Keratinocyte (primary cell): ENCODE measurements around the gene GPR153. TPM values are rescaled to one million over a fixed set of nuclear protein-coding genes. Genes with fewer than 3 reads are reported as not detected.

Source experiments
- DNase-seq: peaks from one replicate; pipeline ENCODE4 v3.0.0-alpha.2; 2011; ENCODE audit warnings: low read depth, missing footprints, low spot score
- FAIRE-seq: peaks from 2 replicates; lab custom pipeline; 2011; peaks lifted over from hg19 to GRCh38; lab: Jason Lieb, UNC
- H2AFZ ChIP-seq: 2 replicates; pipeline ENCODE4 v1.6.0; 2012; ENCODE audit warnings: low read length, control low read depth, inconsistent platforms; ENCODE audit not compliant: control insufficient read depth
- H3K27ac ChIP-seq: 2 replicates; pipeline ENCODE4 v1.5.1; 2011; ENCODE audit warnings: low read length; ENCODE audit not compliant: control insufficient read depth, insufficient read depth
- H3K27me3 ChIP-seq: 3 replicates; pipeline ENCODE4 v1.6.0; 2011; ENCODE audit warnings: low read length; ENCODE audit not compliant: control insufficient read depth, insufficient read depth; ENCODE audit errors: extremely low read depth
- H3K36me3 ChIP-seq, 2 experiments: 2 replicates in 1 of 2; 3 replicates in 1 of 2; pipeline ENCODE4 v1.5.1; 2011; ENCODE audit warnings: low read length in 2 of 2, mild to moderate bottlenecking in 1 of 2; ENCODE audit not compliant: control insufficient read depth in 2 of 2, insufficient read depth in 2 of 2; ENCODE audit errors: extremely low read depth in 1 of 2
- H3K4me1 ChIP-seq: 3 replicates; pipeline ENCODE4 v1.5.1; 2011; ENCODE audit warnings: low read length; ENCODE audit not compliant: control insufficient read depth, insufficient read depth; ENCODE audit errors: extremely low read depth
- H3K4me2 ChIP-seq: 3 replicates; pipeline ENCODE4 v1.6.0; 2011; ENCODE audit warnings: low read depth, low read length; ENCODE audit not compliant: control insufficient read depth, insufficient read depth; ENCODE audit errors: extremely low read depth
- H3K4me3 ChIP-seq, 3 experiments: fragments of 200-600 bp in 1 of 3; sonication (generic) in 1 of 3; 2 replicates in 2 of 3; 3 replicates in 1 of 3; pipeline ENCODE4 v1.5.1; 2011 to 2016; ENCODE audit warnings: low read length in 3 of 3, mild to moderate bottlenecking in 3 of 3, control low read depth in 2 of 3, inconsistent platforms in 1 of 3, low read depth in 1 of 3, mixed read lengths in 1 of 3, mixed run types in 1 of 3, moderate library complexity in 1 of 3; ENCODE audit not compliant: control insufficient read depth in 2 of 3, insufficient read depth in 2 of 3; ENCODE audit errors: extremely low read depth in 1 of 3
- H3K79me2 ChIP-seq: 2 replicates; pipeline ENCODE4 v1.6.0; 2012; ENCODE audit warnings: low read length; ENCODE audit not compliant: control insufficient read depth, insufficient read depth
- H3K9ac ChIP-seq: 3 replicates; pipeline ENCODE4 v1.6.0; 2011; ENCODE audit warnings: low read length; ENCODE audit not compliant: control insufficient read depth, insufficient read depth; ENCODE audit errors: extremely low read depth
- H3K9me1 ChIP-seq: 3 replicates; pipeline ENCODE4 v1.6.0; 2011; ENCODE audit warnings: low read length; ENCODE audit not compliant: control insufficient read depth, insufficient read depth; ENCODE audit errors: extremely low read depth
- H3K9me3 ChIP-seq: 2 replicates; pipeline ENCODE4 v1.5.1; 2012; ENCODE audit warnings: low read depth, low read length; ENCODE audit not compliant: control insufficient read depth
- H4K20me1 ChIP-seq: 3 replicates; pipeline ENCODE4 v1.6.0; 2011; ENCODE audit warnings: low read length; ENCODE audit not compliant: control insufficient read depth, insufficient read depth; ENCODE audit errors: extremely low read depth
- CTCF ChIP-seq, 3 experiments: IDR thresholded peaks in 1 of 3; conservative IDR thresholded peaks in 1 of 3; optimal IDR thresholded peaks in 1 of 3; 2 replicates in 2 of 3; 3 replicates in 1 of 3; pipeline versions ENCODE3 to v1.5.1; 2011; ENCODE audit warnings: low read length in 3 of 3, mild to moderate bottlenecking in 3 of 3, moderate library complexity in 2 of 3, control low read depth in 1 of 3, inconsistent platforms in 1 of 3; ENCODE audit not compliant: insufficient read depth in 2 of 3; ENCODE audit errors: extremely low read depth in 1 of 3
- EZH2 ChIP-seq: IDR thresholded peaks from one replicate; pipeline ENCODE4 v1.6.1; 2012; ENCODE audit warnings: inconsistent platforms, mild to moderate bottlenecking, low read length, moderate library complexity
- dilution Hi-C: fragments of 300-500 bp; cut with MboI; formaldehyde crosslinking; loops from one replicate; pipeline ENCODE4 v1.7.0; 2020; ENCODE audit warnings: low sequenced_read_pairs; ENCODE audit not compliant: extremely low pct_ligation_motif_present
- polyA plus RNA-seq, 5 experiments: library from polyadenylated mRNA; depleted of rRNA in 3 of 5; stranded (reverse) in 3 of 5; stranded (forward) in 1 of 5; unstranded in 1 of 5; fragments of >200 nt; gene quantifications; 1 replicate in 1 of 5; 2 replicates in 3 of 5; 3 replicates in 1 of 5; pipeline versions ENCODE4 v1.2.1 to v1.2.3, GENCODE V29; 2011 to 2012; ENCODE audit warnings: missing spikeins in 2 of 5, low read depth in 1 of 5, low replicate concordance in 1 of 5

GPR153 gene
- polyA plus RNA-seq, 1 donor (not counting 4 experiments of a cell fraction or from before 2014, with no cell fraction given) = 7.2 TPM

DNA sequence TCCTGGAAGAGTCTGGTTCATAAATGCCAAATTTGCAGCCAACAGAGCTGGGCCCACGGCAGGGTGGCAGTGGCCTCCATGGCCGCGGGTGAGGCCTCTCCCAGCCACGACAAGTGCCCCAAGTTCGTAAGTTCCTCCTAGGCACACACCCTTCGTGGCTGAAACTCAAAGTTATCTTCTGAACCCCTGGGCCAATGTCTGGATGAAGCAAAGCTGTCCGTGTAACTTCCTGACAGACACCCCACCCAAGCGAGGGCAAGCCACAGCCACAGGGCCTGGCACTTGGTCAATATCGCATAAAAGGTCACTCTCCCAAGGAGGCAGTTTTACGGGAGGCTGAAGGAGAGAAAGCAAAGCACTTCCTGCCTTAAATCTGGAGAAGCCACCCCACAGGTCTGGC lies 27.8 kb upstream of the GPR153 start:
- no peak for FAIRE-seq
- Histone ChIP-seq H3K9me1 (no peaks in the 10 kb centered on the region), H3K9me3 (no peaks in the 10 kb centered on the region), H4K20me1 (no peaks in the 10 kb centered on the region), H3K4me3 (no peak overlapping the region), H3K4me1 (no peaks in the 10 kb centered on the region), H3K9ac (no peak overlapping the region), H3K27me3 (no peaks in the 10 kb centered on the region), H3K4me2 (no peak overlapping the region), H3K36me3 (peaks cover 21 to 41% of the 10 kb centered on the region in 2 experiments), H3K79me2 (no peaks in the 10 kb centered on the region), H3K27ac (no peak overlapping the region), H2AFZ (no peak overlapping the region)
- TF ChIP-seq CTCF (optimal IDR thresholded peaks at IDR 0.05 in 1 of 3, IDR thresholded peaks at IDR 0.05 in 1 of 3, conservative IDR thresholded peaks at IDR 0.05 in 1 of 3; ENCODE audit: extremely low read depth in 1 of 3, insufficient read depth in 2 of 3, low read length in 3 of 3) (no peak), EZH2 (no peak)
- no peak for DNase-seq
- dilution Hi-C loops = no loop called here

DNA sequence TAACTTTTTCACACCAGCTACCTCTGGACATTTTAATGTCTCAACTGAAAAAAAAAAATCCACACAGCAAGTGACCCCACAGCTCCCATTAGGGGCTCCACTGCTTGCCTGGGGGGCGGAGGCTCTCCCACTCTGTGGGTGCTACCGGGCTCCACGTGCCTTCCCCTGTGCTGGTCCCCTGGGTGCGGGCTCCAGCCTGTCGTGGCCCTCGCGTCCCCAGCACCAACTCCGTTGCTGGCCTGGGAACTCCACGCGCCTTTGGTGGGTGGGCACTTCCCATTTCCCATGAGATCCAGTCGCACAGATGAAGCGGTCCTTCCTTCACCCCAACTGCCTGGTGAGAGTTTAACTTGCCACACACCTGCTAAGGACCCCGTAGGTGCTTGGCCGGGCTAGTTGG lies 27.1 kb upstream of the GPR153 start:
- Histone ChIP-seq H3K27ac (no peak overlapping the region), H3K79me2 (no peaks in the 10 kb centered on the region), H3K27me3 (no peaks in the 10 kb centered on the region), H3K9ac (no peak overlapping the region), H2AFZ (no peak overlapping the region), H3K9me3 (no peaks in the 10 kb centered on the region), H3K4me1 (no peaks in the 10 kb centered on the region), H3K4me2 (no peak overlapping the region), H3K9me1 (no peaks in the 10 kb centered on the region), H3K4me3 (no peak overlapping the region), H3K36me3 (peaks cover 21 to 37% of the 10 kb centered on the region in 2 experiments), H4K20me1 (peaks cover 4% of the 10 kb centered on the region)
- DNase-seq (no peak), FAIRE-seq (no peak)
- TF ChIP-seq CTCF (optimal IDR thresholded peaks at IDR 0.05 in 1 of 3, IDR thresholded peaks at IDR 0.05 in 1 of 3, conservative IDR thresholded peaks at IDR 0.05 in 1 of 3; ENCODE audit: extremely low read depth in 1 of 3, insufficient read depth in 2 of 3, low read length in 3 of 3) = no peak
- no peak for TF ChIP-seq EZH2
- dilution Hi-C loops = no loop called here
